ENCODE data around the gene ADARB1.
"Not testable (repeated sequence)": the region's sequence is repeated elsewhere in the genome, so short reads cannot be mapped to it uniquely, and the experiment has no call there.

The ADARB1 gene, protein sequence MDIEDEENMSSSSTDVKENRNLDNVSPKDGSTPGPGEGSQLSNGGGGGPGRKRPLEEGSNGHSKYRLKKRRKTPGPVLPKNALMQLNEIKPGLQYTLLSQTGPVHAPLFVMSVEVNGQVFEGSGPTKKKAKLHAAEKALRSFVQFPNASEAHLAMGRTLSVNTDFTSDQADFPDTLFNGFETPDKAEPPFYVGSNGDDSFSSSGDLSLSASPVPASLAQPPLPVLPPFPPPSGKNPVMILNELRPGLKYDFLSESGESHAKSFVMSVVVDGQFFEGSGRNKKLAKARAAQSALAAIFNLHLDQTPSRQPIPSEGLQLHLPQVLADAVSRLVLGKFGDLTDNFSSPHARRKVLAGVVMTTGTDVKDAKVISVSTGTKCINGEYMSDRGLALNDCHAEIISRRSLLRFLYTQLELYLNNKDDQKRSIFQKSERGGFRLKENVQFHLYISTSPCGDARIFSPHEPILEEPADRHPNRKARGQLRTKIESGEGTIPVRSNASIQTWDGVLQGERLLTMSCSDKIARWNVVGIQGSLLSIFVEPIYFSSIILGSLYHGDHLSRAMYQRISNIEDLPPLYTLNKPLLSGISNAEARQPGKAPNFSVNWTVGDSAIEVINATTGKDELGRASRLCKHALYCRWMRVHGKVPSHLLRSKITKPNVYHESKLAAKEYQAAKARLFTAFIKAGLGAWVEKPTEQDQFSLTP

GRCh38 chr21:45074048-45074817 lies at the start of gene ADARB1:
TSS of gene ADARB1 (plus strand) at chr21:45074580. CDS start at chr21:45171657, 97,077 bp downstream.
- no peak for DNase-seq

- no peak for DNase-seq
Observed at GRCh38 chr21:45026066-45026745, 48.2 kb upstream of the ADARB1 start.

DNA sequence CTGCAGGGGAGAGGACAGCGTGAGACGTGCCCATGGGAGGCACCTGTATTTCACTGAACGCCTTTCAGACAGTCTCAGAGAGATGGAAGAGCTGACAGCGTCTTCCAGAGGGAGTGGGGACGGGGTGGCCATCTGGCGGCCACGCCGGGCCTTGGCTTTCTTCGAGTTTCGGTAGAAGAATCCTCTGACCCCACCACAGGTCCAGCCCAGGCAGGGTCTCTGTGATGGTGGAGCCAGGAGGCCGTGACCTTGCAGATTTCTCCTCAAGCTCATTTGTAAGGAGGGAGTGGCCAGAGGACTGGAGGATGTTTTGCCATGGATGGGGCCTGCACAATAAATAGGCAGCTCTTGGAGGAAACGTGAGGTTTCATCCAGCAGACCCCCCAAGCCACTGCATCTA lies 47.6 kb upstream of the ADARB1 start:
- DNase-seq, result no peak

DNA sequence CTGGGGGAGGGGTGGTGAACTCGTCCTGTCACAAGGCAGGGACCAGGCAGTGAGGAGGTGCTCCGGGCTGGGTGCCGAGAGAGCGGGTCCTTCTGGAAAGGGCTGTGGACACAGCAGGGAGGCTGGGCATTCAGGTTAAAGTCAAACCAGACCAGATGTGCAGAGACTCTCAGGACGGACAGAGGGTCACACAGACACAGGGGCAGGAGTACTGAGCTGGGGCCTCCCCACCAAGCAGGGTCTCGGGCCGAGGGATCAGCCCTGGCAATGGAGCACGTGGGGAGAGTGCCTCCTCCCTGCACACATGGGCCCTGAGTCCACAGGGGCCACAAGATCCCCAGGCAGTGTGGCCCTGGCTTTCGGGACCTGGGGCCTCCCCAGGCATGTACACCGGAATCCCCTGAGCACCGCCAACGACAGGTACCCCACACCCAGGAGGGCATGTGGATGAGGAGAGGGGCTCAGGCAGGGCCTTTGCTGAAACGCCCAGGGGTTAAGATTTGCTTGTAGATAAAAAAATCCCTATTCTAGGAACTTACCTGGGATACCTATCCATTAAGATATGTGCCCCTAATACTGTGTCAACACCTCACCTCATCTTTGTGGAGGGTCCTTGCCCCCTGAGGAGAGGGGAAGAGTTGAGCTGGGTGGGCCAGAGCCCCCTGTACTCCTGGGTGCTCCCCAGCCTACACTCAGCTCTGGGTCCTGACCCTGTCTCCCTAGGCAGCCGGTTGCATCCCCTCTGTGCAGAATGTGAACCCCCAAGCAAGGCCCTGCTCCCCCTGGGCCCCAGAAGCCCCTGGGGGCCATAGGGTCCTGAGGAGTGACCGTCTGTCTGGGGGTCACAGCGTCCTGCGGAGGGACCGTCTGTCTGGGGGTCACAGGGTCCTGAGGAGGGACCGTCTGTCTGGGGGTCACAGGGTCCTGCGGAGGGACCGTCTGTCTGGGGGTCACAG lies 46.9 kb upstream of the ADARB1 start:
- DNase-seq, result no peak

- not testable (repeated sequence) for DNase-seq
Observed at GRCh38 chr21:45028645-45029044, 45.7 kb upstream of the ADARB1 start.

- DNase-seq, result peak; percentile 28
Observed at GRCh38 chr21:45029298-45029947, 45.0 kb upstream of the ADARB1 start.

DNA sequence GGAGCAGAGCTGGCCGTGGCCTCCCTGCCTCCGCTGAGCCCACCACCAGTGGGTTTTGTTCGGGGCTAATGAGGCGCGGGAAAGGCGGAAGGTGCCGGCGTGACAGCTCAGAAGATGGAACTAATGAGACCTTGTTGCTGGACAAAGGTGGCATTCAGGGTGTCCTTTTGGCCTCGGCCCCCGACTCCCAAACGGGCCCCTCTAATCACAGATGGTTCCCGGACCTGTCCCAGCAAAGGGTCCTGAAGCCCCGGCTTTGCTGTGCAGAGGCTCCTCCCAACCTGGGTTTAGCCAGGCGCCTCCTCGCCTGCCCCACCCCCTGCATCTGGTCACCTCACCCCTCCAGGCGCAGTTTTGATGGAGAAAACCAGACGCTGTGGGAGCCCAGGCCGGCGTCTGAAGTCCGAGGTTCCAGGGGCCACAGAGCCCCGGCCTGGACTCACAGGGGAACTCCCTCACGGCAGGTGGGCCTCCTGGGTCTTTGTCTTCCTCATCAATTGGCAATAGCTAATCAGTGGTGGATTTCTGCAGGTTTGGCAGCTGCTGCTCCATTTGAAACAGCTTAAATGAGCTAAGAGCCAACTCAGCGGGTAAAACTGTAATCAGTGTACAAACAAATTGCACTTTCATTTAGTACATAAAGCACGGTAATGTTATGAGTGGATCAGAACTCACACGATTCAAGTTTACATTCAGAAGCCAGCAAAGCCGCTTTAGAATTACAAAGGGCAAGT lies 44.3 kb upstream of the ADARB1 start:
- DNase-seq, result no peak

GRCh38 chr21:45030682-45031570 lies 43.5 kb upstream of the ADARB1 start:
- no peak for DNase-seq

- no peak for DNase-seq
Observed at GRCh38 chr21:45031571-45032191, 42.7 kb upstream of the ADARB1 start.

GRCh38 chr21:45032332-45032731 lies 42.0 kb upstream of the ADARB1 start:
- no peak for DNase-seq

- DNase-seq, result no peak
Observed at GRCh38 chr21:45032977-45033710, 41.2 kb upstream of the ADARB1 start.

DNA sequence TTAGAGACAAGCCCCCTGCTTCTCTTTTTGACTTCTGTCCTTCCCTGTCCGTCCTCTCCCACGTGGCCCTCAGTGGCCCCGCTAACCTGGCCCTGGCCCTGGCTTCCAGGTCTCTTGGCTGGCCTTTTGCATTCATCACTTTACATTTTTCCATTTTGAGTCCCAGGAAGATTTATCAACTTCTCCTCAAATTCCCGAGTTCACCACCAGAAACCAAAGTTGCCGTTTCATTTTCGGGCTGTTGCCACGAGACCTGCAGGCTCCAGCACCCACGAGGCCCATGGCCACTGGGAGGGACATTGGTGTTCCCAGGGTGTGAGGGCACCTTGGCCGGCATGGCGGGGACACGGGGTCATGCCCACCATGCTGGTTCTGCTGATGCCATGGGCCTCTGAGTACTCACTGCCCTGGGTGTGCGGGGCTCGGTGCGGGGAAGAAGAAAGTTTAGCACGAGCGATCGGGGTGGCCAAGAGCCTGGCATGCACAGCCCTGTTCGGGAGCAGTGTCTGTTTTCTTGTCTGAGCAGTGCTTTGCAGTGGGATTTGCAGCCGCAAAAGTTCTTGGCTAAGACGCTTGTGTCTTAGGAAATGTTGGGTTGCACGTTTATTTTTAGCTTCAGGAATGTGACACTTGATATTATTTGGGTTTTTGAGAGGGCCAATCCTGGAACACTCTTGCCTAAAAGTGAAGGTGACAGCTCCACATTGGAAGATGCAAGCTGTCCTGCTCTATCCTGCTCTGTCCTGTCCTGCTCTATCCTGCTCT lies 40.4 kb upstream of the ADARB1 start:
- no peak for DNase-seq

DNA sequence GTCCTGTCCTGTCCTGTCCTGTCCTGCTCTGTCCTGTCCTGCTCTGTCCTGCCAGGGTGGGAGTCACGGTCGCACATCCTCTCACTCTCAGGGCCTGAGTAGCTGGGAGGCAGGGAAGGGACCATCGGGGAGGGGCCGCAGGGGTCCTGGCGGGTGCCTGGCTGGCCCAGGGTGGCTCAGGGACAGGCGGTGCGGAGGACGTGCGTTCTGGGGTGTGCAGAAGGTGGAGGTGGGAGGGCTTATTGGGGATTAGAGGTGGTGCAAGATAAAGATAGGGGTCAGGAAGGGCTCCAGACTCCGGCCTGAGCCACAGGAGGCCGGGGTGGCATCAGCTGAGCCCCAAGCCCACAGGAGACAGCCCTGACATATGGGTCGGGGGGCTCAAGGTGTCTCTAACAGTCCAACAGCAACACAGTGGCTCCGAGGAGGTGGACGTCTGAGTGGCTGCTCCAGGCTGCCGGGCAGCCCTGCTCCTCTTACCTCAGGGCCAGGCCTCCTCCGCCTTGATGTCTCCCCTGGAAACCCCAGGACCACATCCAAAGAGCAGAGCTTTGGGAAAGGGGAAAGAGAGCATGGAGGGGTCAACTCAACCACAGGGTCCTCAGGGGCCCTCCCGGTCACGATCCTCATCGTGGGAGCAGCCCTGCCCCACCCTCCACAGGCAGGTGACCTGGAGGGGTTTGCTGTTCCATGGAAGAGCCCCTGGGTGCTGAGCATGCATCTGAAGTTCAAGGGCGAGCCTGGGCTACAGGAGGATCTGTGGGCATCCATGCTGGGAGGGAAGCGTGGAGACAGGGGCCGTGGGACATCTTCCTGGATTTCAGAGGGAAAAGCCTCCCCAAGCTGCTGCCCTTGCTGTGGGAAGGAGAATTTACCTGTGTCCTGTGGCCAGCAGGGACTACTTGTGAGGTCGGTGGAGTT lies 39.6 kb upstream of the ADARB1 start:
- no peak for DNase-seq

- DNase-seq, result no peak
Observed at GRCh38 chr21:45035477-45035848, 38.9 kb upstream of the ADARB1 start.

GRCh38 chr21:45036630-45037029 lies 37.8 kb upstream of the ADARB1 start:
- DNase-seq, result no peak

DNA sequence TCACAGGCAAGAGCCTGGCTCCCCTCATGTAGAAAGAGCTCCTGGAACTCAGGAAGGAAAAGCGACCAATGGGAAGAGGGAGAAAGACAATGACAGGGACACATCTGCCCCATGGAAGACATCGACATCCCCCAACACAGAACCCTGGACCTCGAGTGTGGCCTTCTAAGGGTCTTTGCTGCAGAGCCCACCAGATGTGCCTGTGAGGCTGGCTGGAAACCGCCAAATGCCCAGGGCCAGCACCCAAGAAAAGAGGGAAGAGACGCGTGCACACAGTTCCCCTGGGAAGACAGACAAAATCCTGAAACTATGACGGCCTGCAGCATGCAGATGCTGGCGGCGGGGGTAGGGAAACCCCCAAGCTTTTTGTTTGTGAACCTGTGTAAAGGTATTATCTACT lies 36.4 kb upstream of the ADARB1 start:
- no peak for DNase-seq

Data from NCI-H524 treated with DMSO at 0.1 percent for 48 hours (cell line).